ENCODE data around the gene KCNK17.

- TF ChIP-seq, protein P1, sequence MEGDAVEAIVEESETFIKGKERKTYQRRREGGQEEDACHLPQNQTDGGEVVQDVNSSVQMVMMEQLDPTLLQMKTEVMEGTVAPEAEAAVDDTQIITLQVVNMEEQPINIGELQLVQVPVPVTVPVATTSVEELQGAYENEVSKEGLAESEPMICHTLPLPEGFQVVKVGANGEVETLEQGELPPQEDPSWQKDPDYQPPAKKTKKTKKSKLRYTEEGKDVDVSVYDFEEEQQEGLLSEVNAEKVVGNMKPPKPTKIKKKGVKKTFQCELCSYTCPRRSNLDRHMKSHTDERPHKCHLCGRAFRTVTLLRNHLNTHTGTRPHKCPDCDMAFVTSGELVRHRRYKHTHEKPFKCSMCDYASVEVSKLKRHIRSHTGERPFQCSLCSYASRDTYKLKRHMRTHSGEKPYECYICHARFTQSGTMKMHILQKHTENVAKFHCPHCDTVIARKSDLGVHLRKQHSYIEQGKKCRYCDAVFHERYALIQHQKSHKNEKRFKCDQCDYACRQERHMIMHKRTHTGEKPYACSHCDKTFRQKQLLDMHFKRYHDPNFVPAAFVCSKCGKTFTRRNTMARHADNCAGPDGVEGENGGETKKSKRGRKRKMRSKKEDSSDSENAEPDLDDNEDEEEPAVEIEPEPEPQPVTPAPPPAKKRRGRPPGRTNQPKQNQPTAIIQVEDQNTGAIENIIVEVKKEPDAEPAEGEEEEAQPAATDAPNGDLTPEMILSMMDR (IDR thresholded peaks at IDR 0.05) = no peak
- TF ChIP-seq POLR2A (IDR thresholded peaks at IDR 0.05) = no peak
Observed at GRCh38 chr6:39303425-39304153, 10.6 kb downstream of the KCNK17 start.
